Neutrophil (primary cell): ENCODE data around the gene LRIF1.

Source experiments
- H3K27ac ChIP-seq: fragments of 200-600 bp; sonication (generic); 2 replicates; pipeline ENCODE4 v1.5.1; 2016; ENCODE audit warnings: mild to moderate bottlenecking, moderate library complexity
- H3K27me3 ChIP-seq: fragments of 200-600 bp; sonication (generic); 2 replicates; pipeline ENCODE4 v1.6.0; 2016; ENCODE audit warnings: mild to moderate bottlenecking
- H3K36me3 ChIP-seq: fragments of 200-600 bp; sonication (generic); 2 replicates; pipeline ENCODE4 v1.5.1; 2017
- H3K4me1 ChIP-seq, 2 experiments: fragments of 200-600 bp in 1 of 2; sonication (generic) in 1 of 2; 1 replicate in 1 of 2; 2 replicates in 1 of 2; pipeline versions ENCODE4 v1.5.1 to v1.6.1; 2013 to 2016; ENCODE audit warnings: low read depth in 1 of 2, low read length in 1 of 2, mild to moderate bottlenecking in 1 of 2, moderate library complexity in 1 of 2; ENCODE audit not compliant: control insufficient read depth in 1 of 2, insufficient read depth in 1 of 2
- H3K4me3 ChIP-seq, 2 experiments: fragments of 200-600 bp in 1 of 2; sonication (generic) in 1 of 2; 1 replicate in 1 of 2; 2 replicates in 1 of 2; pipeline ENCODE4 v1.5.1; 2013 to 2016; ENCODE audit warnings: low read depth in 1 of 2, low read length in 1 of 2, mild to moderate bottlenecking in 1 of 2, moderate library complexity in 1 of 2
- H3K9me3 ChIP-seq: fragments of 200-600 bp; sonication (generic); 2 replicates; pipeline ENCODE4 v1.5.1; 2016
- TF ChIP-seq, protein P1 (sequence below): fragments of 200-600 bp; sonication (generic); IDR thresholded peaks from 2 replicates; pipeline ENCODE4 v1.5.1; 2016; ENCODE audit warnings: antibody characterized with exemption

The LRIF1 gene

DNA sequence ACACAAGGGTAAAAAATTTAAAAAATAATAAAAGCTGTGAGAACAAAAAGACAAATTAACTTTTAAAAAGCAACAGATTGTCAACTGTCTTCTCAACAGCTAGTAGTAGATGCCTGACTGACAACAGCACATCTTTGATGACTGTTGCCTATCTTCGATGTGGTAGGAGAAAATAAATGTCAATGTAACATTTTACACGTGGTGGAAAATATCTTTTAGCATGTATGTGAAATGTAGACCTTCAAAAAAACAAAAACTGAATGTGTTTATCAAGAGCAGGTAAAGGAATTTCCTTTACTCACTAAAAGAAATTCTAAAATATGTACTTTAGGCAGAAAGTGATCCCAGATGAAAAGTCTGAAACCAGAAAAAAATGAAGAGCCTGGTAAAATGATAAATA is 47.9 kb downstream of the LRIF1 start:
- peaks cover 4 to 8% of the 10 kb centered on the region in 2 experiments for H3K4me1 ChIP-seq
- no peaks in the 10 kb centered on the region for H3K9me3 ChIP-seq
- no peak overlapping the region for H3K27ac ChIP-seq
- H3K27me3 ChIP-seq, result no peaks in the 10 kb centered on the region
- no peaks in the 10 kb centered on the region for H3K36me3 ChIP-seq
- TF ChIP-seq, protein P1, sequence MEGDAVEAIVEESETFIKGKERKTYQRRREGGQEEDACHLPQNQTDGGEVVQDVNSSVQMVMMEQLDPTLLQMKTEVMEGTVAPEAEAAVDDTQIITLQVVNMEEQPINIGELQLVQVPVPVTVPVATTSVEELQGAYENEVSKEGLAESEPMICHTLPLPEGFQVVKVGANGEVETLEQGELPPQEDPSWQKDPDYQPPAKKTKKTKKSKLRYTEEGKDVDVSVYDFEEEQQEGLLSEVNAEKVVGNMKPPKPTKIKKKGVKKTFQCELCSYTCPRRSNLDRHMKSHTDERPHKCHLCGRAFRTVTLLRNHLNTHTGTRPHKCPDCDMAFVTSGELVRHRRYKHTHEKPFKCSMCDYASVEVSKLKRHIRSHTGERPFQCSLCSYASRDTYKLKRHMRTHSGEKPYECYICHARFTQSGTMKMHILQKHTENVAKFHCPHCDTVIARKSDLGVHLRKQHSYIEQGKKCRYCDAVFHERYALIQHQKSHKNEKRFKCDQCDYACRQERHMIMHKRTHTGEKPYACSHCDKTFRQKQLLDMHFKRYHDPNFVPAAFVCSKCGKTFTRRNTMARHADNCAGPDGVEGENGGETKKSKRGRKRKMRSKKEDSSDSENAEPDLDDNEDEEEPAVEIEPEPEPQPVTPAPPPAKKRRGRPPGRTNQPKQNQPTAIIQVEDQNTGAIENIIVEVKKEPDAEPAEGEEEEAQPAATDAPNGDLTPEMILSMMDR, result no peak
- no peak overlapping the region for H3K4me3 ChIP-seq

DNA sequence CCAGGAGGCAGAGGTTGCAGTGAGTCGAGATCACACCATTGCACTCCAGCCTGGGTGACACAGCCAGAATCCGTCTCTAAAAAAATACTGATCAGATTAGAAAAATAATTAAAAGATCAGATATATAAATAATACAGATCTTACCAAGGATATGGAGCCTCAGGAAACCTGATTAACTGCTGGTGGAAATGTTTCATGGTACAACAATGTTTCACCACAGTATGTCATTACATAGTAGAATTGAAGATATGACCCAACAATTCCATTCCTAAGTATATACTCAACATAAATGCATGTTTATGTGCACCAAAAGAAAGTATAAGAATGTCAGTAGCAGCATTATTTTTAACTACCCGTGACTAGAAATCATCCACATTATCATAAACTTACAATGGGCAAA is 49.0 kb downstream of the LRIF1 start:
- TF ChIP-seq, protein P1, result no peak
- H3K4me1 ChIP-seq, result peaks cover 4 to 8% of the 10 kb centered on the region in 2 experiments
- no peaks in the 10 kb centered on the region for H3K27me3 ChIP-seq
- H3K27ac ChIP-seq, result no peak overlapping the region
- no peak overlapping the region for H3K4me3 ChIP-seq
- no peaks in the 10 kb centered on the region for H3K36me3 ChIP-seq
- H3K9me3 ChIP-seq, result no peaks in the 10 kb centered on the region

DNA sequence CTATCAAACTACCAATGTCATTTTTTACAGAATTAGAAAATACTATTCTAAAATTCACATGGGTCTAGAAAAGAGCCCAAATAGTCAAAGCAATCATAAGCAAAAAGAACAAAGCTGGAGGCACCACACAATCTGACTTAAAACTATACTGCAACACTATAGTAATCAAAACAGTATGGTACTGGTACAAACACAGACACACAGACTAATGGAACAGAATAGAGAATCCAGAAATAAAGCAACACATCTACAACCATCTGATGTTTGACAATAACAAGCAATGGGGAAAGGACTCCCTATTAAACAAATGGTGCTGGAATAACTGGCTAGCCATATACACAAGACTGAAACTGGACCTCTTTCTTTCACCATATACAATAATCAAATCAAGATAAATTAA is 50.9 kb downstream of the LRIF1 start:
- TF ChIP-seq, protein P1, result no peak
- no peaks in the 10 kb centered on the region for H3K9me3 ChIP-seq
- H3K4me1 ChIP-seq, result peaks cover 4 to 8% of the 10 kb centered on the region in 2 experiments
- no peaks in the 10 kb centered on the region for H3K36me3 ChIP-seq
- no peak overlapping the region for H3K27ac ChIP-seq
- H3K27me3 ChIP-seq, result no peaks in the 10 kb centered on the region
- no peak overlapping the region for H3K4me3 ChIP-seq

DNA sequence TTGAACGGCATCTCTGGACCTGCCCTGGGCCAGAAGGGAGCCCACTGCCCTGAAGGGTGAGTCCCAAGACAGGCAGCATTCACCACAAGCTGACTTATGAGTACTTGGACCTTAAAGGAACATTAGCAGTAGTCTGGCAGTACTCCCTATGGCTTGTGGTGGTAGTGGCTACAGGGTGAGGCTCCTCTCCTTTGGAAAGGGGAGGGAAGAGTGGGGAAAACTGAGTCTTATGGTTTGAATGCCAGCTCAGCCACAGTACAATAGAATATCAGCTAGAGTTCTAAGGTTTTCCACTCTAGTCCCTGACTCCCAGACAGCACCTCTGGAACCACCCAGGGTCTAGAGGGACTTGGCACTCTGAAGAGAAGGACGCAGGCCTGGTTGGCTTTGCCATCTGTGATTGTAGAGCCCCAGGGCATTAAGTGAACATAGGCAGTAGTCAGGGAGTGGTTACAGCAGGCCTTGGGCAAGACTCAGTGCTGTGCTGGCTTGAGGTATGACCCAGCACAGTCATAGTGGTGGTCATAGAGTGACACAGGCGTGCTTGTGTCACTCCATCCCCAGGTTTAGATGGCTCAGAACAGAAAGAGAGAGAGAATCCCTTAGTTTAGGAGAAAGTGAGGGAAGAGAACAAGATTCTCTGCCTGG is 59.7 kb downstream of the LRIF1 start:
- H3K9me3 ChIP-seq, result no peaks in the 10 kb centered on the region
- peaks cover 48% of the 10 kb centered on the region for H3K36me3 ChIP-seq
- TF ChIP-seq, protein P1, result no peak
- peak overlapping the region; percentile 35 for H3K27ac ChIP-seq
- H3K27me3 ChIP-seq, result no peaks in the 10 kb centered on the region
- H3K4me3 ChIP-seq, result no peak overlapping the region
- H3K4me1 ChIP-seq, result no peaks in the 10 kb centered on the region

DNA sequence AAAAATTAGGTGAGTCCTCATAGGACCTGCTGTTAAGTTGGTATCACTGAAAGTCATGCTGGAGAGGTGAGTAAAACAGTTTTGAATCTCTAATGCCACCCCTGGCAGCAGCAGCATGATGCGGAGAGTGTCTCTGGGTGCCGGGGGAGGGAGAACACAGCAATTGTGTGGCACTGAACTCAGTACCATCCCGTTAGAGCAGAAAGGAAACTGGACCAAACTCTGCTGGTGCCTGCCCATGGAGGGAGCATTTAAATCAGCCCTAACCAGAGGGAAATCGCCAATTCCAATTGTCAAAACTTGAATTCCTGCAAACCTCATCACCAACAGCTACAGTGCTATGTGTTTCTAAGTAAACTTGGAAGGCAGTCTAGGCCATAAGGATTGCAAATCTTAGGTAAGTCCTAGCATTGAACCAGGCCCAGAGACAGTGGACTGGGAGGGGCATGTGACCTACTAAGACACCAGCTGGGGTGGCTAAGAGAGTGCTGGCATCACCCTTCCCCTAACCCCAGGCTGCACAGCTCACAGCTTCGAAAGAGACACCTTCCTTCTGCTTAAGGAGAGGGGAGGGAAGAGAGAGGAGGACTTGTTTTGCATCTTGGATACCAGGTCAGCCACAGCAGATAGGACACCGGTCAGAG is 60.8 kb downstream of the LRIF1 start:
- TF ChIP-seq, protein P1, result no peak
- no peaks in the 10 kb centered on the region for H3K9me3 ChIP-seq
- no peaks in the 10 kb centered on the region for H3K4me1 ChIP-seq
- peaks cover 58% of the 10 kb centered on the region for H3K36me3 ChIP-seq
- H3K27ac ChIP-seq, result peak overlapping the region; percentile 35
- H3K4me3 ChIP-seq, result no peak overlapping the region
- no peaks in the 10 kb centered on the region for H3K27me3 ChIP-seq
